K562 (cell line): ENCODE results near the gene UBE2M.

Experiments used
- CTCF ChIP-seq, 3 experiments: IDR thresholded peaks in 2 of 3; conservative IDR thresholded peaks in 1 of 3; 2 replicates each; pipeline ENCODE4 v1.5.1; 2011 to 2012; ENCODE audit warnings: low read length in 3 of 3, mild to moderate bottlenecking in 3 of 3, control low read depth in 2 of 3, improper control_type of control experiment in 1 of 3, inconsistent platforms in 1 of 3, low read depth in 1 of 3, mixed read lengths in 1 of 3, moderate library complexity in 1 of 3; ENCODE audit not compliant: insufficient read depth in 2 of 3
- FOS ChIP-seq: IDR thresholded peaks from 3 replicates; pipeline ENCODE4 v1.6.1; 2011; ENCODE audit not compliant: insufficient read length; ENCODE audit errors: extremely low read depth
- NR2F6 ChIP-seq: fragments of 450-650 bp; formaldehyde crosslinking; IDR thresholded peaks from 2 replicates; pipeline ENCODE4 v1.4.0; 2020; ENCODE audit warnings: mild to moderate bottlenecking
- TF ChIP-seq, protein P1 (sequence below), 2 experiments: fragments of 450-650 bp in 1 of 2; IDR thresholded peaks; 2 replicates each; pipeline ENCODE4 v1.6.1; 2011 to 2017; ENCODE audit warnings: low read depth in 2 of 2, antibody characterized with exemption in 1 of 2, borderline replicate concordance in 1 of 2, low read length in 1 of 2, mild to moderate bottlenecking in 1 of 2, mixed read lengths in 1 of 2; ENCODE audit not compliant: control insufficient read depth in 1 of 2

- TF ChIP-seq CTCF (IDR thresholded peaks at IDR 0.05 in 2 of 3, conservative IDR thresholded peaks at IDR 0.05 in 1 of 3; ENCODE audit: insufficient read depth in 2 of 3, low read depth in 1 of 3, low read length in 3 of 3) (no peak), FOS (no peak), NR2F6 (CRISPR knock-in tag) (no peak)
- TF ChIP-seq, protein P1, sequence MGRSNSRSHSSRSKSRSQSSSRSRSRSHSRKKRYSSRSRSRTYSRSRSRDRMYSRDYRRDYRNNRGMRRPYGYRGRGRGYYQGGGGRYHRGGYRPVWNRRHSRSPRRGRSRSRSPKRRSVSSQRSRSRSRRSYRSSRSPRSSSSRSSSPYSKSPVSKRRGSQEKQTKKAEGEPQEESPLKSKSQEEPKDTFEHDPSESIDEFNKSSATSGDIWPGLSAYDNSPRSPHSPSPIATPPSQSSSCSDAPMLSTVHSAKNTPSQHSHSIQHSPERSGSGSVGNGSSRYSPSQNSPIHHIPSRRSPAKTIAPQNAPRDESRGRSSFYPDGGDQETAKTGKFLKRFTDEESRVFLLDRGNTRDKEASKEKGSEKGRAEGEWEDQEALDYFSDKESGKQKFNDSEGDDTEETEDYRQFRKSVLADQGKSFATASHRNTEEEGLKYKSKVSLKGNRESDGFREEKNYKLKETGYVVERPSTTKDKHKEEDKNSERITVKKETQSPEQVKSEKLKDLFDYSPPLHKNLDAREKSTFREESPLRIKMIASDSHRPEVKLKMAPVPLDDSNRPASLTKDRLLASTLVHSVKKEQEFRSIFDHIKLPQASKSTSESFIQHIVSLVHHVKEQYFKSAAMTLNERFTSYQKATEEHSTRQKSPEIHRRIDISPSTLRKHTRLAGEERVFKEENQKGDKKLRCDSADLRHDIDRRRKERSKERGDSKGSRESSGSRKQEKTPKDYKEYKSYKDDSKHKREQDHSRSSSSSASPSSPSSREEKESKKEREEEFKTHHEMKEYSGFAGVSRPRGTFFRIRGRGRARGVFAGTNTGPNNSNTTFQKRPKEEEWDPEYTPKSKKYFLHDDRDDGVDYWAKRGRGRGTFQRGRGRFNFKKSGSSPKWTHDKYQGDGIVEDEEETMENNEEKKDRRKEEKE (IDR thresholded peaks at IDR 0.05; ENCODE audit: borderline replicate concordance in 1 of 2, control insufficient read depth in 1 of 2, low read depth in 2 of 2, low read length in 1 of 2) = no peak
These were observed 2.3 kb downstream of the UBE2M start for GRCh38 chr19:58555920-58556621.
